Measurements from ENCODE around the gene FARS2.

The FARS2 gene

DNA sequence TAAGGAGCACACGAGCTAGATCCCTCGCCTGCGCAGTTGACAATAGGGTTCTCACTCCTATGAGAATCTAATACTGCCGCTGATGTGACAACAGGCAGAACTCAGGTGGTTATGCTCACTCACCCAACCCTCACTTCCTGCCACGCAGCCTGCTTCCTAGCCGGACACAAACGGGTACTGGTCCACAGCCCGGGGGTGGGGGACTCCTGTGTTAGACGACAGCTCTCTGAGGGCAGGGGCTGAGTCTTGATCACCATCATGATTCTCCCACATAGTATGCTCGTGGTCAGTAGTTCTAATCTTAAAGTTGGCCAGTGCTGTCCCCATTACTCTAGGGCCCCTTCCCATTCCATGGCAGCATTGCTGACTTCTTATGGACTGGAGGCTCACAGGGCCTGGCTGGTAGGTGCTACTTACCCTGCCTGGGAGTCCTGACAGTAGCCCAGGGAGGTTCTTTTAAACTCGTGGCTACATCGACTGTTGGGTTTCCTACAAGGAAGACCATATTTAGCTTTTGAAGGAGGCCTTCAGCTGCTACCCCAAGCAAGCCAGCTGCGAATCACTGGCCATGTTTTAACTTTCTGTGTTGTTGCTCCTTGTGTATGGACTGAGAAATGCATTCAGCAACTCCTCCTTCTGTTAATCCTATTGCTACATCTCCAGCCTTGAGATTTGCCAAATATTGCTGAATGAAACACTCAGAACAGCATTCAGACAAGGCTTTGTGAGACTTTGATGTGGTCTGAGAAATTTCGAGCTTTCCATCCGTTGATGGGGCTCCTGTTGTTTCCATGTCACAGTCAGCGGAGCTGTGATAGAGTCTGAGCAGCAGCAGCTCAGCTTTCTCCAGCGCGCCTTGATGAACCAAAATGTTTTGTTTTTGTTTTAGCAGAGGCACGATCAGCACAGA lies 445.1 kb downstream of the FARS2 start:
- peak; percentile 11 for DNase-seq

DNA sequence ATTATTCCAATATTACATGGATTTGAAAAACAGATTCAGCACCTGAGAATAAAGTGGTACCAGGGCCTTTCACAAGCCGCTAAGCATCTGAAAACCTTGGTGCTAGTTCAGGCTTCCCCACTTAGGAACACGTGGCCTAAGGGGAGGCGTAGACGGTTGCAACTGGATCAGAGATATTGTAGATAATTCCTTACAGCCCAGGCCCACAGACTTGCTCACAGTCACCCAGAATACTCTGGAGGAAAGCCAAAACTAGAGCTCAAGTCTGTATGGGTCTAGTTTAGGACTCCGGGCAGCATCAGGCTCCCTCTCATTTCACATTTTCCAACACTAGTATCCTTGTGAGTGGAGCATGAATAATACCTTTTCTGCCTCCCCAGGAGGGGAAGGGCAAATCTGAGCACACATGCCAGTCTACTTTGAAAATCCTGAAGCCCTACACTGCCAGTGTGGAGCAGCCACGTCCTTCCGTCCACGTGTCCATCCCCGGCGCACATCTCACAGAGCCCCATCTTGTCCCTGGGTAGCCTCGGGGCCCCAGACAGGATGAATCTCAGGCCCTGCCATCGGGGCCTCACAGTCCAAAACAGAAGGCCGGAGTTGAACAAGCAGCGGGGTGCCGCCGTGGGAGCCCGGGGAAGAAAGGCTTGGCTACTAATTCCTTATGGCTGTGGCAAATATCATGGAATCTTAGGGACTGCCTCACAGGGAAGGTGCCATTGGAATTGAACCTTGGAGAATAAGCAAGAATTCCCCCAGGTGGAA lies 446.1 kb downstream of the FARS2 start:
- DNase-seq, result no peak

DNA sequence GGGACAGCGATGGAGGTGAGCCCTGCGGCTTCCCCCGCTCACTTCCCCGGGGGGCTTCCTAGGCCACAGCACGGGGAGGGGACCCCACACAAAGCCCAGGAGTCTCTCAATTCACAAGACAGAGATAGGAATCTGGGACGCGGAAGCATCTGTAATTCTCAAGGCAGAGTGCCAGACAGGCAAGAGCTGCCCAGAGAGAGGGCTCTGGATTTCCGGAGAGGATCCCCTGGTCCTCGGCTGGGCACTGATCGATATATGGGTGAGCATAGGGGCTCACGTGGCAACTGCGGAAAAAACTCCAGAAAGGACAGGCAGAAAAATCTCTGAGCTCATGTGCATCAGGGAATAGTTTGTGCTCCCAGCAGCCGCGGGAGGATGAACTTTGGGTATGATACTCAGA lies 449.2 kb downstream of the FARS2 start:
- no peak for DNase-seq

DNA sequence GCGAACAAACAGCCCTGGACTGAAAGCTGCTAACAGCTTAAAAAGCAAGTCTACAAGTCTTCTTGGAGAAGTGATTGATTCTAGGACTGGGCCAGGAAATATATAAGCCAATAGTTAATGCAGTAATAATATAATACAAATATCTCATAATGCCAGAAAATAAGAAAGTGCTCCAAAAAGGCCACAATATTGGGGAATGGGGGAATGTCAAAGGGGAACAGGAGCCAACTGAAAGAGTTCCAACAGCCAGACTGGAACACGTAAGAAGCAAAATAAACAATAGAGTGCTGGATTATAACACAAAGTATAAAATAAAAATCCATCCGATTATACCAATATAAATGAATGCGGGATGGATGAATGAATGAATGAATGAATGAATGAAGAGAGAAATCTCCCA lies 449.6 kb downstream of the FARS2 start:
- no peak for DNase-seq

DNA sequence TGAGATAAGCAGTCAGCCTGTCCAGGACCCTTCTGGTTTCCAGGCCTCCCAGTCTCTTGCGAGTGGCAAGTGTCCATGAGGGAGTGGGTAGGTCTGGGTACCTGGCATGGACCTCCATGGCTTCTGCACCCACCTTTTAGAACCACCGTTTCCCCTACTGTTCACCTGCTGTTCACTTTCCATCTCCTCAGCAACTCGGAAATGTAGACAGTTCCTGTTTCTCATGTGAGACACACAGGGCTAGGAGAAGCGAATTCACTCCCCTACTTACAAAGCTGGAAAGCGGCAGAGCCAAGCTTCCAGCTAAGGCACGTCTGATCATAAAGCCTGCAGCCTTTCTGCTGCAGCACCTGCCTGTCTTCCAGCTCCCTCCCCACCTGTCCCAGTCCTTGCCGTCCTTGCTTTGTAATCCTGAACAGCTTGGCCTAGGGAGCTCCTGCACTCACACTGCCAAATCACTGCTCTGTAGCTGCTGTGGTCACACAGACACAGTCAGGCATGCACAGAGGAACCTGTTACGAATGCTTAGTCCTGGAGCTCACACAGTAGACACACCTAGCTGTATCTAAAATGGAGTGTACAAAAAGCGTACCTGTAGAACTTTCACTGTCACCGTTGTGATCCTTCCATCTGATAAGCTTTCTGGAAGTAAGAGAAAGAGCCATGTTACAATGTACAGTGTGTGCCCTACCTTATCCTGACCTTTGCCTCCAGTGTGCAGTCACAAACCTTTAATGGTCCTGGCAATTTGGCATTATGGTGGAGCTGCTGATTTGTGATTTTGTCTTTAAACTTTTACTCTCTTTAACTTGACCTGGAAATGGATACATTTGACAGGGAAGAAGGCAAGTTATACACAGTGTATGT lies 451.3 kb downstream of the FARS2 start:
- DNase-seq, result no peak

DNA sequence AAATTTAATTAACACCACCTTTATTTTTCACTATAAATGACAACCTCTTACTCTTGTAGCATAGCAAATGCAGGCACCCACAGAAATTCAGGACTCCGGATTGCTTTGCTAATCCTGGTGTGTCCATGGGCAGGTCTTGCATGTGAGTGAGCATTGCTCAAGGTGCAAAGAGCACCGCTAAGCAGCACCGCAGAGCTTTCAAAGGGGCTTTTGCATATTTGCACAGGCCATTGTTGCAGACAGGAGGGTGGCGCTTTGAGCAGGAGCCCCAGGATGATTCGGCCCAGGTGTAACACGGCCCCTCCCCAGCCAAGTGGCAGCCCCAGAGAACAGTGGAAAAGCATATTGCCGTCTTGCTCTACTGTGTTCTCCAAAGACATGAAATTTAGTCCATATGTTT lies 452.2 kb downstream of the FARS2 start:
- DNase-seq, result no peak

DNA sequence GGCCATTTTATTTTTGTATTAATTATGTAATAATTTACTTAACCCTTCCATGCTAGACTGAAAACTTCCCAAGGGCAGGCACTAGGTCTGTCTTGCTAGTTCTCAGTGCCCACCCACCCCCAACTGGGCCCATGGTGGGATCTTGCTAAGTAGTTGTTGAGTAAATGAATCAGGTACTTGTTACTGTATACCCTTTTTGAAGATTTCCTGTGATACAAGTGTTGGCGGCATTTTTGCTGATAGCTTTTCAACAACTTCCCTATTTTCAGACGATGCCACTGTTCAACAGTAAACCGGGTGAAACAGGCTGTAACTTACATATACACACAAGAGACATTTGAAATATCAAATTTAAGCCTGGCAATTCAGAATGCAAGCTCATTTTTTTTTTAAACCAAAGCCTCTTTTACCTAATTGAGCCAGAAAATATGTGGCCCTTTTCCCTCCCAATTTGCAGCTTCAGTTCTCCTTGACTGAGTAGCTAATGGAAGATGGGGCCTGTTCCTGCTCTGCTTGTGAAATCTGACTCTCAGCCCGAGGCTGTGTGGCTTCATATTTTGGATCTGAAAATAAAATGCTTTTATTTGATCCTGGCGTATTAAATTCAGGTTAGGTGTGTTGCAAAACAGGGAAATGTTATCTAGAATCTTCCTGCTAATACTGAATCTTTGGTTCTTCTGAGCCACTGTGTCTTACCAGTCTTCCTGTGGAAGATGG lies 457.1 kb downstream of the FARS2 start:
- no peak for DNase-seq

DNA sequence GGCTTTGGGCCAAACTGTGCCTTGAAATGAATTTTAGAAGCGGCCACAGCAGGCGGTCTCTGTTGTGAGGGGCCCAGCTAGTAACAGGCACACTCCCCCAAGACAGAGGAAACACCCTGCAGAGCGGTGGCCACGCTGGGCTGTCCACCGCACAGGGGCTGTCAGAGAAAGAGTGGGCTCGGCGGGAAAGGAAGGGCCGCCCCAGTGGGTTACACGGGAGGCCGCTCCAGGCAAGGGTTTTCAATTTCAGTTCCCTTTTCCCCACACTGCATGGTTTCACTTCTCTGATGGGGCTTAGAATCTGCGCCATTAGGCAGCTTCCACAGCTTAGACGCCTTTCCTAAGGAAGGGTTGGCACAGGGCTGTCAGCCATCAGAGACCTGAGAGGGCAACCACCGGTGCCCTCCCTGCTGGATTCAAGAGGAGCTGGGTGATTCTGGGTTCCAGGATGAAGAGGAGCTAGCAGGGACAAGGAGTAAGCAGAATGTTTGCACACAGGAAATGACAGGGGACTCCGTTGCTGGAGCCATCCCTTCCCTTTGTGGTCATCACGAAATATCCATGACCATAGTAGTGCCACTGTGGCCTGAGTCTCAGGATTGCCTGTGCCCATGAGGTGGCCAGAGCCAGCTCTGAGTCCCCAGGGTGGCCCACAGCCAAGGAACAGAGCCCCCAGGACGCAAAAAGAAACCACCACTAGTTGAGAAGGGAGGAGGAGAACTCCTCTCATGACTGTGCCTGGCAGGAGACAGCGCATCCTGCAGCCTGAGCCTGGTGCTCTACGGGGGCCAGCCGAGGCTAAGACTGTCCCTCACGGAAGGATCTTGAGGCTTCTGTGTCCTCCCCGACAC lies 462.8 kb downstream of the FARS2 start:
- no peak for DNase-seq

DNA sequence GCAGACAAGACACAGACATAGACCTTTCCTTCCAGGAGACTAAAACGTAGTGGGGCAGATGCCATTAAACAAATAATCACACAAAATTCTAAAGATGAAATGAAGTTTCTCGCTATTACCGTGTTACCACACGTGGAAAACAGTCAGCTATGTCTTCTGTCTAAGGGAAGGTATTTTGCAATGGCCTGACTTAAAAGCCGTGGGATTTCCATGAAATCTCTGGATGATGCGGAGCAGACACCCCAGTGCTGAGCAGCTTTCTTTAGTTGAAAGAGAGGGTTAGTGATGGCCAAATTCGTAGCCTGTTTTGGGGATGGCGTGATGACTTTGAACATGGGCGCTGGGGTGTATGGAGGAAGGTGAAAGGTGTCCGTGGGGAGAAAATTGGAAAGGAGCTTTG lies 463.6 kb downstream of the FARS2 start:
- DNase-seq, result no peak

DNA sequence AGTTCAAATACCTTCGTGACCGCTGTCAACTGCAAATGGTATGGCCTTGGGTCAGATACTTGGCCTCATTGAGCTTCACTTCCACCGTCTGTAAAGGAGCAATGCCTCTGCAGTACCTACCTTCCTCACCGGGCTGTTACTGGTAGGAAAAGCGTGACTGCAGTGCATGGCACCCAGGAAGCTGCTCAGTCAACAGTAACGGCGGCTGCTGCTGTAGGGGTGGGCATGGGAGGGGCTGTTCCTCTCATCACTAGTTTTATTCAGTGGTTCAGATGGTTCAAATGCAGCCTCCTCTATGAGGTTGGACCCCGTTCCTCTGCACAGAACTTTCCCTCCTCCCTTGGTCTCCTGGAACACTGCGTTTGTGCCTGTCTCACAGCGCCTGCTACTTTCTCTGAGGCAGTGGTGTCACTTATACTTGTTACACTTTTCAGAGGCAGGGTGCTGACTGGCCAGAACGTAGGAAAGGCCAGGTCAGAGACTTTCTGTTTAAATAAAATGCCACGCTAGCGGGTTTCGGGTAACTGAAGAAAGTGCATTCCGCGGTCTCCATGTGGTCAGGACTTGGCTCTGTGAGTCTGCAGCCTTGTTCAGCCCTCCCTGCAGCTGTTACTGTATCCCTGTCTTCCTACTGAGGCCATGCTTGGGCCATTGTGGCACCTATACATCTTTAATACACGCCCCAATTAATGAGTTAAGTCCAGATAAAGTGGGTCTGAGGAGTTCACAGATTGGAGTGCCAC lies 465.8 kb downstream of the FARS2 start:
- no peak for DNase-seq

DNA sequence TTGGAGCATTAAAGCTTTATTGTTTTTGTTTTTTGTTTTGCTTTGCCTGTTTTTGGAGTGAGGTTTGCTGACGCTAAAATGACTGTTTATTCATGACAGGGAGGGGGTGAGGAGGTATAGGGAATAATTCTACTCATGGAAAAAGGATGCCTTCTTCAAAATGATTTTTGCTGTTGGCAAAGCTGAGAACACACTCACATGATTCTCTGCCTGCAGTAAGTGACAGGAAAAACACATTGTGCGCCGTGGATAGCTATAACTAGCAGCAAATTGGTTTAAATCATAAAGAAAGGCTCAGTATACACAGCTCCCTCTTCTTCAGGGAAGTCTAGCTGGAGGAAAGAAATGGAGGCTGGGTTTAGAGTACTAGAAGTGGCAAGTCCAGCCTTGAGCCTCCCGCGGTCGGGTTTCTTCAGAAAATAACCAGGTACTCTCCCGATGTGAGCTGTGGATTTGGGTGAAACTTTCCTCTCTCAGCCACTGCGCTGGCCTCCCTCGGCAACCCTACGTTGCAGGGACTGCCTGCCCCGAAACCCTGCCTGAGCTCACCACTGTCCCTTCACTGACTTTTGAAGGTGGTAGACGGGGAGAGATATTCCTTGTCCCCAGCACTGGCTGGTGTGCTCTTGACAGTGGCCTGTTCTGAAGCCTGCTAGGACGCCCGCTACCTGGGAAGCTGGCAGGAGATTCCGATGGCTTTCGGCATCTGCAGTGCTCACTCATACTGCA lies 467.2 kb downstream of the FARS2 start:
- no peak for DNase-seq

DNA sequence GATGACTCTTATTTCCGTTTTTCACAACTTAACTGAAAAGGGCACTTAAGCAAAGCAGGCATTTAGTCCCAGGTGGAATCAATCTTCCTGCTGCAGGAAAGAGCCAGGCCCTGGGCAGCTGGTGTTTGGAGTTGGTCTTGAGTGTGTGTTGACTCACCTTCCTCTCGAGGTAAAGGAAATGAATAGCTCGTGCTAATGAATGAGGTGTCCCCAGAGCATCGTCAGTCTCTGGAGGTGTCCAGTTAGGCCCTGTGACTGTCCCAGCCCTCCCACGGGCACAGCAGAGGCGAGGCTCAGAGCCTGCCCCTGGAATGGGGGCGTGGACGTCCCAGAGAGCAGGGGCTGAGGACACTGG lies 467.7 kb downstream of the FARS2 start:
- no peak for DNase-seq

DNA sequence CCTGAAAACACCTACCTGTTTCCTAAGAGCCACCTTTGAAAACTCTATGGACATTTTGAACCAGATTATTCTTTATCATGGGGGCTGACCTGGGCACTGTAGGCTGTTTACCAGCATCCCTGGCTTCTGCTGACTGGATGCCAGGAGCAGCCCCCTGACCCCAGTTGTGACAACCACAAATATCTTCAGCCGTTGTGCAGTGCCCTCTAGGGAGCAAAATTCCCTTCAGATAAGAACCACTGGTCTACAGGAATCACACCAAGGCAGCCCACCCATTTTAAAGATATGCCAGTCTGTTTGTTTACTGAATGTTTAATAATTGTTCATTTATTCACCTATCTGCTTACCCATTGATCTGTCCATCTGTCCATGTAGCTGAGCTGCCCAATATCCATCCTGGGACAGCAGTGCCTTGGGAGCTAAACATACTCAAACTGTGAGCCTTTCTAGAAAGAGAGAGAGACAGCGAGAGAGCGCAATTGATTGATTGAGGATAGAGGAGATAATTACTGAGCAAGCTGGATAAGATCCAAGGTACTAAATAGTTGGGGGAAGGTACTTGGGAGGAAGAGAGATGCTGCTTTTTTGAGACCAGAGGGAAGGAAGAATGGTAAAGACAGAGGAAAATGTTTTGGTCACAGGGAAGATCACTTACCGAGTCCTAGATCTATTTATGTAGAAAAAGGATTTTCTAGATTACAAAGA lies 468.7 kb downstream of the FARS2 start:
- DNase-seq, result no peak

DNA sequence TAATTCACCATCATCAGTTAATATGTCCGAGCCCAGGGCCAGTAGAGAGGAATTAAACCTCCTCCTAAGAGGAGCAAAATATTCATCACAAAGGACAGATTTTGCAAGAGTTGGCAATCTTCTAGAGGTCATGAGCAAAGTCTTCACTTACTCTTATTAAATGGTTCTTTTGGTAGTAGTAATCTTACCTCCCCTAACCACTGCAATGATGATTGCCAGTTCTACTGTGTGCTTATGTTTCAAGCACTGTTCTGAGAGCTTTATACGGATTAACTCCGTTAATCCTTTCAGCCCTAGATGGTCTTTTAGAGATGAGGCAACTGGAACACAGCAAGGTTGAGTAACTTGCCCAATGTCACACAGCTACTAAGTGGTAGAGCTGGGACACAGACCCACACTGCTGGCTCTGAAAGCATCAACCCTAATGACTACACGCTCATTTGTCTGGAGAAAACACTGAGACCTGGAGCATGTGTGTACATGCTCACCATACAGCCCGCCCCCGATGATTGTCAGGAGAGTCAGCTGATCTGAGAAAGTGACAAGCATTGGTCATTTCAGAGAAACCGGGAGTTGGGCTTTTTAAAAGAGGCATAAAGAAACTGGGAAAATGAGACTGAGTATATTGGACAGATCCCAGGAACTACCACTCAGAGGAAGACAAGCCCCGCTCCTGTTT lies 469.4 kb downstream of the FARS2 start:
- DNase-seq, result no peak

DNA sequence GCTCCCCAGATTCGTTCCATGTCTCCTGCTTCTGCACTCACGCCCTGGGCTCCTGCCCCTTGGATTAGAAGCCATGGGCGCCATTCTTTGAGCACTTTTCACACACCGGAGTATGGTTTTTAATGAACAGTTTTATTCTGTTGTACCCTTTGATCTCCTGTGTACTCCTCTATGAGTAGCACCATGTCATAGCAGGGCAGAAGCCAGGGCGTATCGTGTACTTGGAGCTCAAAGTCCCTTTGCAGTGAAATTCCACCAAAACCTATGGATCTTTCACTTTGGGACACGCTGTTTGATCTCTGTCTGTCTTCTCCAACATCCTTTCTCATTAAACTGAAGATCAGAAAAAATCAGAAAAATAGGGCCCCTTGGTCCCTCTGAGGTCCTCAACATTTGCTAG lies 470.1 kb downstream of the FARS2 start:
- DNase-seq, result no peak

DNA sequence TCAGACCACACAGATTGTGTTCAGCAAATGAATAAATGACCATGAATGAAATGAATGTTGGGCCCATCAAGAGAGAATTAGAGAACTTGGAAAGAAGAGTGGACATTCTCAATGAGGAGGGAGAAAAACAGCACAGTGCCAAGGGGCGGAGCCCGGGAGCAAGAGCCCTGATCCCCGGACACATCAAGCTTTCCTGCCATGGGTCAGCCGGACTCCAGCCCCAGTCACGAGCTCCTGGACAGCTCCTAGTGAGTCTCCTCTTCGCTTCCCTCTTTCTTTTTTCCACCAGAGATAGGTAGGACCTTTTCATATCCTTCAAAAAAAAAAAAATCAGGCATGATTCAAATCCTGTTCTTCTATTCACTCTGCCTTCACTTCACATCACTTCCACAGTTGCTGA lies 471.2 kb downstream of the FARS2 start:
- no peak for DNase-seq

DNA sequence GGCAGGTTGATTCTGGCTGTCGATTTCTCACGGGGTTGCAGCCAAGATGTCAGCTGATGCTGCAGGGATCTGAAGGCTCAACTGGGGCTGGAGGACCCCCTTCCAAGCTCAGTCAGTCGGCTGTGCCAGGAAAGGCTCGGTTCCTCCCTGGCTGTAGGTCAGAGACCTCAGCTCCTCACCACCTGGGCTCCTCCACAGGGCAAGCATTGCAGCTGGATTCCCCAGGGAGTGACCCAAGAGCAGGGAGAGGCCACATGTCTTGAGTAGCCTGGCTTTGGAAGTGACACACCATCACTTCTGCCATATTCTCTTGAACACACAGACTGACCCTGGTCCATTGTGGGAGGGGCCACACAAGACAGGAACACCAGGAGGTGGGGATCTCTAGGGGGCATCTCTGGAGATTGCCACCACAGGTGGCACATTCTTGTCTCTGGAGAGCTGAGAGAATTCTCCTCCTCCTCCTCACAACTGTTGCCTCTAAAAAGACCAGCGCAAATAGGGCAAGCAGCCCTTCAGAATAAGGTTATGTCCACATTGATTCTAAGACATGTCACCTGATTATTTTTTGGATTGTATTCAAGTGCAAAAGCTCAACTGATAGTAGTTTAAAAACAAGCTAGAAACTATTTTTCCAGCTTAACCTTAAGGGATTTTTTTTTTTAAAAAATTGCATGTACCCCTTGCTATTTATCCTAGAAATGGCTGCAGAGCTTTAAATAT lies 474.9 kb downstream of the FARS2 start:
- DNase-seq, result no peak

DNA sequence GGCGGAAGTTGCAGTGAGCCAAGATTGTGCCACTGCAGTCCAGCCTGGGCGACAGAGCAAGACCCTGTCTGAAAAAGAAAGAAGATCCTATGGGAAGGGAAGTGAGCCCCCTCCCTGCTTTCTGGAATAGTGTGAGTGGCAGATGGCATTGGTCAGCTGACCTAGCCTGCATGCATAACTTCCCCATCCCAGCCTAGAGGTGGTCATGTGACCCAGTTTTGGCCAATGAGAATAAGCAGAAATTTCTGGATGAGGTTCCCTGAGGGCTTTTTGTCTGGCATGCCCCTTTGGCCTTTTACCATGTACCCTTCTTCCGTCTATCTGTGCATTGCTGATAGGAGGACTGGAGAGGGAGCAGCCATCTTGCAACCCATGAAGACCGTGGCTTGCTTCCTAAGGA lies 476.1 kb downstream of the FARS2 start:
- no peak for DNase-seq

Data from activated CD4-positive, alpha-beta T cell treated with anti-CD3 and anti-CD28 coated beads, Interleukin-2, Interleukin-6, amounts not matched to agents 100 ng/mL and 50 ng/mL, durations not matched to agents 16 hours and 8 hours (primary cell).